ENCODE measurements around the gene AQP12A. TPM values are rescaled to one million over a fixed set of nuclear protein-coding genes. Genes with fewer than 3 reads are reported as not detected.

AQP12A gene
- total RNA-seq, 1 donor from 2014 or later: not detected

GRCh38 chr2:240707043-240707756 is 15.5 kb downstream of the AQP12A start:
- DNase-seq (ENCODE audit: low read depth, low spot score): no peak

GRCh38 chr2:240707821-240708220 is 16.2 kb downstream of the AQP12A start:
- no peak for DNase-seq (ENCODE audit: low read depth, low spot score)

GRCh38 chr2:240708457-240708856 is 16.8 kb downstream of the AQP12A start:
- no peak for DNase-seq (ENCODE audit: low read depth, low spot score)

- no peak for DNase-seq (ENCODE audit: low read depth, low spot score)
Measured at GRCh38 chr2:240711296-240711695, 19.6 kb downstream of the AQP12A start.

- no peak for DNase-seq (ENCODE audit: low read depth, low spot score)
Measured at GRCh38 chr2:240711701-240712100, 20.0 kb downstream of the AQP12A start.

GRCh38 chr2:240712121-240712520 is 20.5 kb downstream of the AQP12A start:
- DNase-seq (ENCODE audit: low read depth, low spot score): no peak

GRCh38 chr2:240713071-240713927 is 21.6 kb downstream of the AQP12A start:
- DNase-seq (ENCODE audit: low read depth, low spot score): no peak

- DNase-seq (ENCODE audit: low read depth, low spot score): no peak
Measured at GRCh38 chr2:240713928-240714746, 22.5 kb downstream of the AQP12A start.

GRCh38 chr2:240714747-240715725 is 23.4 kb downstream of the AQP12A start:
- no peak for DNase-seq (ENCODE audit: low read depth, low spot score)

- DNase-seq (ENCODE audit: low read depth, low spot score): no peak
Measured at GRCh38 chr2:240716130-240716798, 24.6 kb downstream of the AQP12A start.

- DNase-seq (ENCODE audit: low read depth, low spot score): no peak
Measured at GRCh38 chr2:240717181-240717641, 25.5 kb downstream of the AQP12A start.

GRCh38 chr2:240717681-240718581 is 26.3 kb downstream of the AQP12A start:
- DNase-seq (ENCODE audit: low read depth, low spot score): no peak

- DNase-seq (ENCODE audit: low read depth, low spot score): no peak
Measured at GRCh38 chr2:240718896-240719490, 27.3 kb downstream of the AQP12A start.

GRCh38 chr2:240719676-240720545 is 28.2 kb downstream of the AQP12A start:
- no peak for DNase-seq (ENCODE audit: low read depth, low spot score)

GRCh38 chr2:240720686-240721595 is 29.3 kb downstream of the AQP12A start:
- no peak for DNase-seq (ENCODE audit: low read depth, low spot score)

- no peak for DNase-seq (ENCODE audit: low read depth, low spot score)
Measured at GRCh38 chr2:240721596-240722180, 30.0 kb downstream of the AQP12A start.
